ENCODE measurements around the gene ADGRV1.

DNA sequence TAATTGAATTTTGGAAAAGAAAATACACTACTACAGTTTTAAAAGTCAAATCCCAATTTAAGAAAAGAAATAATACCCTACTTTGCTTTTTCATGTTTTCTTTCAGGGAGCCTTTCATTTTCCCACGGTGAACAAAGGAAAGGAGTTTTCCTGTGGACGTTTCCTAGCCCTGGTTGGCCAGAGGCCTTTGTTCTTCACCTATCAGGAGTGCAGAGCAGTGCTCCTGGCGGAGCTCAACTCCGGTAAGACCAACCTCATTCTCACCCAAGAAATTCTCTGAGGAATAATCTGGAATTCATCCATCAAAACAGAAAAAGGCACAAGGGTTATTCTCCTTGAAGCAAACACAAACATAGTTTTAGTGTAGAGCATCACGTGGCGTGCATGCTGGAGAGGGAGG is 248.9 kb downstream of the ADGRV1 start:
- TF ChIP-seq, protein P1, sequence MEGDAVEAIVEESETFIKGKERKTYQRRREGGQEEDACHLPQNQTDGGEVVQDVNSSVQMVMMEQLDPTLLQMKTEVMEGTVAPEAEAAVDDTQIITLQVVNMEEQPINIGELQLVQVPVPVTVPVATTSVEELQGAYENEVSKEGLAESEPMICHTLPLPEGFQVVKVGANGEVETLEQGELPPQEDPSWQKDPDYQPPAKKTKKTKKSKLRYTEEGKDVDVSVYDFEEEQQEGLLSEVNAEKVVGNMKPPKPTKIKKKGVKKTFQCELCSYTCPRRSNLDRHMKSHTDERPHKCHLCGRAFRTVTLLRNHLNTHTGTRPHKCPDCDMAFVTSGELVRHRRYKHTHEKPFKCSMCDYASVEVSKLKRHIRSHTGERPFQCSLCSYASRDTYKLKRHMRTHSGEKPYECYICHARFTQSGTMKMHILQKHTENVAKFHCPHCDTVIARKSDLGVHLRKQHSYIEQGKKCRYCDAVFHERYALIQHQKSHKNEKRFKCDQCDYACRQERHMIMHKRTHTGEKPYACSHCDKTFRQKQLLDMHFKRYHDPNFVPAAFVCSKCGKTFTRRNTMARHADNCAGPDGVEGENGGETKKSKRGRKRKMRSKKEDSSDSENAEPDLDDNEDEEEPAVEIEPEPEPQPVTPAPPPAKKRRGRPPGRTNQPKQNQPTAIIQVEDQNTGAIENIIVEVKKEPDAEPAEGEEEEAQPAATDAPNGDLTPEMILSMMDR (IDR thresholded peaks at IDR 0.05) = no peak
- TF ChIP-seq ZFX (IDR thresholded peaks at IDR 0.05; ENCODE audit: borderline replicate concordance) = no peak

Data from 22Rv1 (cell line).